GM18909 (cell line): ENCODE results near the gene GATAD2B.
"Not testable (repeated sequence)": the region's sequence is repeated elsewhere in the genome, so short reads cannot be mapped to it uniquely, and the experiment has no call there.

Source experiments
- ATAC-seq: cut with Tn5 transposase; IDR thresholded peaks from one replicate; pipeline ENCODE4 v1.9.1; 2021; ENCODE audit warnings: mild to moderate bottlenecking; ENCODE audit not compliant: unreplicated experiment, poor library complexity

The GATAD2B gene

GRCh38 chr1:153932156-153933131 lies 9.7 kb upstream of the GATAD2B start:
- no peak for ATAC-seq

- ATAC-seq: no peak
Measured at GRCh38 chr1:153929981-153930948, 7.5 kb upstream of the GATAD2B start.

GRCh38 chr1:153929426-153929825 lies 6.7 kb upstream of the GATAD2B start:
- no peak for ATAC-seq

- ATAC-seq: no peak
Measured at GRCh38 chr1:153928791-153929341, 6.1 kb upstream of the GATAD2B start.

GRCh38 chr1:153928245-153928644 lies 5.5 kb upstream of the GATAD2B start:
- no peak for ATAC-seq

- no peak for ATAC-seq
Measured at GRCh38 chr1:153926405-153926804, 3.6 kb upstream of the GATAD2B start.

- peak; percentile 31 for ATAC-seq
Measured at GRCh38 chr1:153922076-153922971, 448 bp downstream of the GATAD2B start.

- ATAC-seq: no peak
Measured at GRCh38 chr1:153921803-153922075, 1.0 kb downstream of the GATAD2B start.

GRCh38 chr1:153921080-153921802 lies 1.5 kb downstream of the GATAD2B start:
- no peak for ATAC-seq

- ATAC-seq: no peak
Measured at GRCh38 chr1:153919876-153920852, 2.6 kb downstream of the GATAD2B start.

GRCh38 chr1:153916297-153916696 lies 6.5 kb downstream of the GATAD2B start:
- no peak for ATAC-seq

- ATAC-seq: no peak
Measured at GRCh38 chr1:153912349-153912748, 10.4 kb downstream of the GATAD2B start.

GRCh38 chr1:153910560-153910959 lies 12.2 kb downstream of the GATAD2B start:
- ATAC-seq: not testable (repeated sequence)

GRCh38 chr1:153908071-153908470 lies 14.7 kb downstream of the GATAD2B start:
- ATAC-seq: no peak

- ATAC-seq: no peak
Measured at GRCh38 chr1:153907134-153907533, 15.6 kb downstream of the GATAD2B start.

GRCh38 chr1:153906396-153906795 lies 16.4 kb downstream of the GATAD2B start:
- ATAC-seq: no peak

GRCh38 chr1:153905908-153906307 lies 16.9 kb downstream of the GATAD2B start:
- ATAC-seq: not testable (repeated sequence)

GRCh38 chr1:153903841-153904455 lies 18.8 kb downstream of the GATAD2B start:
- no peak for ATAC-seq
